A172 (cell line): ENCODE results near the gene SNX9. TPM values are rescaled to one million over a fixed set of nuclear protein-coding genes. Genes with fewer than 3 reads are reported as not detected.
A peak's percentile ranks its signal among the peaks of the same experiment; 100 is the strongest.
"Not testable (repeated sequence)": the region's sequence is repeated elsewhere in the genome, so short reads cannot be mapped to it uniquely, and the experiment has no call there.

ENCODE experiments used
- DNase-seq: peaks from one replicate; pipeline ENCODE4 v3.0.0-alpha.2; 2015; ENCODE audit warnings: low spot score
- total RNA-seq: library from RNA; depleted of rRNA; stranded (reverse); fragments of >200 nt; shearing (Covaris generic); gene quantifications from 2 replicates; pipeline ENCODE4 v1.2.3, GENCODE V29; 2014

The SNX9 gene
- total RNA-seq, 1 experiment from 2014 or later: 24.5 TPM

- not testable (repeated sequence) for DNase-seq
These were observed 35.6 kb downstream of the SNX9 start for GRCh38 chr6:157858664-157859063.

GRCh38 chr6:157859775-157860504 is 36.9 kb downstream of the SNX9 start:
- no peak for DNase-seq

GRCh38 chr6:157860505-157860991 is 37.5 kb downstream of the SNX9 start:
- DNase-seq: no peak

GRCh38 chr6:157861184-157861583 is 38.1 kb downstream of the SNX9 start:
- DNase-seq: no peak

- peak; percentile 7 for DNase-seq
These were observed 38.8 kb downstream of the SNX9 start for GRCh38 chr6:157861814-157862213.

- DNase-seq: no peak
These were observed 39.7 kb downstream of the SNX9 start for GRCh38 chr6:157862706-157863105.

- no peak for DNase-seq
These were observed 41.2 kb downstream of the SNX9 start for GRCh38 chr6:157864185-157864761.

GRCh38 chr6:157865249-157865648 is 42.2 kb downstream of the SNX9 start:
- no peak for DNase-seq

- DNase-seq: peak; percentile 43
These were observed 44.1 kb downstream of the SNX9 start for GRCh38 chr6:157867155-157867559.

- DNase-seq: no peak
These were observed 44.9 kb downstream of the SNX9 start for GRCh38 chr6:157867981-157868380.

- DNase-seq: no peak
These were observed 45.8 kb downstream of the SNX9 start for GRCh38 chr6:157868835-157869234.

GRCh38 chr6:157869673-157870302 is 46.7 kb downstream of the SNX9 start:
- no peak for DNase-seq

- DNase-seq: peak; percentile 64
These were observed 50.8 kb downstream of the SNX9 start for GRCh38 chr6:157873735-157874344.

GRCh38 chr6:157877149-157877548 is 54.1 kb downstream of the SNX9 start:
- DNase-seq: no peak

- no peak for DNase-seq
These were observed 54.8 kb downstream of the SNX9 start for GRCh38 chr6:157877573-157878438.

- no peak for DNase-seq
These were observed 56.2 kb downstream of the SNX9 start for GRCh38 chr6:157879034-157879872.

GRCh38 chr6:157879873-157880254 is 56.8 kb downstream of the SNX9 start:
- no peak for DNase-seq

- DNase-seq: no peak
These were observed 57.5 kb downstream of the SNX9 start for GRCh38 chr6:157880534-157880933.

GRCh38 chr6:157881342-157881741 is 58.3 kb downstream of the SNX9 start:
- no peak for DNase-seq

- DNase-seq: no peak
These were observed 61.7 kb downstream of the SNX9 start for GRCh38 chr6:157884756-157885155.
